Renal pelvis (tissue), 12 donors: ENCODE data around the gene SLC24A1. TPM values are rescaled to one million over a fixed set of nuclear protein-coding genes. Genes with fewer than 3 reads are reported as not detected.
A peak's percentile ranks its signal among the peaks of the same experiment; 100 is the strongest.

Experiments used
- DNase-seq: peaks from one replicate; pipeline ENCODE4 v3.0.0-alpha.2; 2013
- long read RNA-seq, 16 experiments: transcript quantifications; one replicate each; lab custom pipeline, GENCODE V29; 2026
- polyA plus RNA-seq, 3 donors: library from polyadenylated mRNA; unstranded; fragments of 120-200 nt; gene quantifications; one replicate each; pipeline ENCODE4 v1.2.1, GENCODE V29; 2013; ENCODE audit not compliant: insufficient read length in 3 of 3

Gene SLC24A1
- polyA plus RNA-seq, result 10 to 100 TPM; 20.3 to 28.3 (median 23.7) TPM
- long read RNA-seq, donor 1, partial matches to known transcripts, result 6 of 6 reads
- long read RNA-seq, donor 1, other reads (novel, unspliced or antisense), result 0 of 6 reads
- long read RNA-seq, donor 2, result 0 reads
- long read RNA-seq, donor 3, result 0 reads
- long read RNA-seq, donor 4, result 0 reads
- long read RNA-seq, donor 5, result 0 reads
- long read RNA-seq, donor 6, result 0 reads
- long read RNA-seq, donor 7, result 0 reads
- long read RNA-seq, donor 8, result 0 reads
- long read RNA-seq, donor 9, partial matches to known transcripts, result 6 of 6 reads
- long read RNA-seq, donor 9, other reads (novel, unspliced or antisense), result 0 of 6 reads
- long read RNA-seq, donor 10, partial matches to known transcripts, result 5 of 5 reads
- long read RNA-seq, donor 10, other reads (novel, unspliced or antisense), result 0 of 5 reads
- long read RNA-seq, donor 11, result 0 reads
- long read RNA-seq, donor 12, partial matches to known transcripts, result 10 of 10 reads
- long read RNA-seq, donor 12, other reads (novel, unspliced or antisense), result 0 of 10 reads
- long read RNA-seq, donor 13, partial matches to known transcripts, result 0 of 1 reads
- long read RNA-seq, donor 13, other reads (novel, unspliced or antisense), result 0 of 1 reads
- long read RNA-seq, donor 14, result 0 reads
- long read RNA-seq, donor 15, result 0 reads
- long read RNA-seq, donor 16, result 0 reads

DNA sequence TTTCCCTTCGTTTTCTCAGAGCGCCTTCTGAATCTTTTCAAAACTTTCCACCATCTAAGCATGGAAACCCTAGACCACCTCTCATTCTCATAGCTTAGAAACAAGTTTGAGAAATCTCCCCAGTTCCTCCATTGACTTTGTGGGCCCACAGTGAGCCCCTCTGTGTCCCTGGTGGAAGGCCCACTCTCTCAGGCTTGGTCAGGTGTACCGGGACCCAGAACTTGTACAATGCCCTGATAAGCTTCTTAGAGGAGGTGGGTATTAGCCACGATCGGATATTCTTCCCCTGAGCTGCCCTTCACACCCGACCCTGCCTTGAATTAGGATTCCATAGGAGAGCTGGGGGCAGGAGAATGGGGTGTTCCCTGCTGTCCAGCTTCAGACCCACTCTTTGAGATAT, at the start of gene SLC24A1:
TSS of gene SLC24A1 (plus strand) at position 301 of the 400 bp plus-strand sequence. CDS start 2,143 bp downstream, outside the sequence.
- no peak for DNase-seq

DNA sequence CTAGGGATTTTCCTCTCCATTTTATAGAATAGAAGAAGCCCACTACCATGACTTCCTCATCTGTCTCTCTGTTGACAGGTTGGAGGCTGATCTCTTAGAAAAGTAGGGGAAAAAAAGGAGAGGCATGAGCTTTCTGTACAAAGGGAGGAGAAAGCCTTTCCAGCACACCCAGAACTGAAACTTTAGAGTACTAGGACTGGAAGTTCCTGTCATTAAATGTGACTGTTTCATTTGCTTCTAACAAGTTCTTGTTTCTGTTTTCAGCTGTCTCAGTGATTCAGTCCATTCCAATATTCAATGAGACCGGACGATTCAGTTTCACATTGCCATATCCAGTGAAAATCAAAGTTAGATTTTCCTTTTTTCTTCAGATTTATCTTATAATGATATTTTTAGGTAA, 49.8 kb upstream of the SLC24A1 start:
- no peak for DNase-seq

DNA sequence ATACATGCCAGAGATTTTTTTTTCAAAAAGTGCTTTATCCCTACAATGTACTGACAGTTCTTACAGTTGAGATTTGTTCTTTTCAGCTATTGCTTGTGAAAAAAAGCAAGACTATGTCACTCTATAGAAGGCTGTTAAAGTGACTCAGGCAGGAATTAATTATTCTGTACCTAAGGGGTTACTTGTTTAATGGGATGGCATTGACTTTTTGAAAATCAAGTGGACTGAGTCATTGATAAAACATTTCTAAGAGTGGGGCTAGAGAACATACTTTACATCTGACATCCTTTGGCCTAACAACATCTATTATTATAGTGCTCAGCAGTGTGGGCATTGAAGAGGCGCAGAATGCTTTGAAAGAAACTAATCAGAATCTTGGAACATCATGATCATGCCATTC, 45.1 kb upstream of the SLC24A1 start:
- DNase-seq, result no peak

DNA sequence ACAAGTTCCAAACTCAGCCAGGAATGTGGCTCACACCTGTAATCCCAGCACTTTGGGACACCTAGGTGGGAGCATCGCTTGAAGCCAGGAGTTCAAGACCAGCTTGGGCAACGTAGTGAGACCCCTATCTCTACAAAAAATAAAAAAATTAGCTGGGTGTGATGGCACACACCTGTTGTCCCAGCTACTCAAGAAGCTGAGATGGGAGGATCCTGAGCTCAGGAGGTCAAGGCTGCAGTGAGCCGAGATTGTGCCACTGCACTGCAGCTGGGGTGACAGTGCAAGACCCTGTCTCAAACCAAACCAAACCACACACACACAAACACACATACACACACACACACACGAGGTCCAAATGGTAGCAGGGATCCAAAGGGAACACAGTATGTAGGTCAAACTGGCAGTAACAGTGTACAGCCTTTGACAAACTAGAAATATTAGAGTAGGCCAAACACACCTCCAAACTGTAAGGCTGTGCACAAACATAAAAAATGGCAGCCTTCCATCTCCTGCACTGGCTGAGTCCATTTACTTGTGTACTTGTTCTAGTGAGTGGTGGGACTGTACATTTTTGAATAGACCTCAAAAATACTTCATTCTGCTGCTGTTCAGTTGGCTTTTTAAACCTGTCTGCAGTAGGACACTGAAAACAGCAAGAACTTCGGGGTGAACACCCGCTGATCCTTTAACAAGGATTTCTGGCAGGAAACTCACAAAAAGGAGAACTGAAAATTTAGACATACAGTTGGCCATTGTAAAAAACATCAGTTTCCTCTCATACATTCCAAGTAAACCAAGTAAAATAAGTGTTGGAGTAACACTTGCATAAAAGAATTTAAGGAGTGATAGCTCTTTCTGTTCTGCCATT, 44.4 kb upstream of the SLC24A1 start:
- no peak for DNase-seq

DNA sequence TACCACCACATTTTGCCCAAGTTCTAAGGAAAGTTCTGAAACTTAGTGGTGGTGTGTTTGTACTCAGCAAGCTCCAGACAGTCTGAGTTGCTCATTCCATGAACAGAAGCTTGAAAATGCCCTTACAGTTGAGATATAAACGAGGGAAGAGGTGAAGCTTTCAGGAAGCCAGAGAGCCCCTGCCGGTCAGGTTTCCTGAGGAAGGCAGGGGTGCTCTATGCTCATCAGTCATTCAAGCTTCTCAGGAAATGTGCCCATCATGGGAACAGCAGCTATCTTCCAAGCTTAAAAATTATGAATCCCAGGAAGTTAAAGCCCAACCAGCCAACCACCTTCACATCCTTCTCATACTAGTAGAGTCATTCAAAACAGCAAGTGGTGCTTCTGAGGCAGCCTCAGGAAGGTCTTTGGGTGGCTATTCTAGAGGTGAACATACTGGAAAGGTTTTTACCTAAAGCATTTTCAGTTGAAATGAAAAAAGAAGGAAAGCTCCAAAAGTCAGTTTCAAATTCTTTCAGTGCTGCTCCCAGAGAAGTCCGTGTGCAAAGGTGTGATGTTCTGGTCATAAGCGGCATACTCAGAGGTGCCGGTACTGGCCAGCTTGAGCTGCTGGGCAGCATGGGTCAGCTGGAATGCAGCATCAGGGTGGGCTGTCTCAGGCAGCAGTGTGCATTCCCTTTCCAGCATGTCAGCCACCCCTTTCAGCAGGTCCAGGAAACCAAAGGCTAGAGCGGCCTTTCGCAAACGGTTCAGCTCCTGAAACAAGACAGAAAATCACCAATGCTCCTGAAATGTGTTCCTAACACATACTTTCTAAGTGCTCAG, 42.6 kb upstream of the SLC24A1 start:
- DNase-seq, result no peak

DNA sequence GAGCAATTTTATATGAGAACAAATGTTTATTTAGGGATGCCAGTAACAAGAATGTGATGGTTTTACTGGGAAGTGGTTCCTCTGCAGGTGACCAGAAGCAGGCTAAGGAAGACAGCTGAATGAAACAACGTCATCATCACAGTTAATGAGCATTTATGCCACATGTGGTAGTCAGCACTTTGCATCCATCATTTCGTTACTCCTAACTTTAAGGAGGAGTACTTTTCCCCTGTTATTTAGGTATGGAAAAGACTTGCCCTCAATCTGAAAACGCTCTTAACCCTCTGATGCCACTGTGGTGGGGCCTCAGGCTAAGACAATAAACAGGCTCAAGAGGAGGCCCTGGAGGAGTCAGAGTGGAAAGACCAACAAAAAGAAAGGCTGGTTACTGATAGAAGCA, 42.0 kb upstream of the SLC24A1 start:
- no peak for DNase-seq

DNA sequence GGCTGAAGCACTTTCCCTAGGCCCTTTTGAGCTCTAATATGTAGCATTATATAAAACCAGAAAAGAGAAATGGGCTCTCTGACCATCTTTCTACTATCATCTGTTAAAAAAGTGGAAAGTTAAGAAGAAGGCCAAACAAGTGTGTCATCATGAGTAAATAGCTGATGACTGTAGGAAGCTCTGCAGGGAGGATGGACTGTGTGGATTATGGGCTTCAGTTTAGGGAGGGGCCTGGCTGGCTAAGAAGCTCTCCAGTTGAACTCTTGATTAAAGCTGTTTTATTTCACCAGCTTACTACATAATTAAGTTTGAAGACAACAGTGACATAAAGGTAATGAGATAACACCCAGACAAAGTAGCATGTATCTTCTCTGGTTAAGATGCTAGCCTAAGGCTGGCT, 41.5 kb upstream of the SLC24A1 start:
- DNase-seq, result no peak

DNA sequence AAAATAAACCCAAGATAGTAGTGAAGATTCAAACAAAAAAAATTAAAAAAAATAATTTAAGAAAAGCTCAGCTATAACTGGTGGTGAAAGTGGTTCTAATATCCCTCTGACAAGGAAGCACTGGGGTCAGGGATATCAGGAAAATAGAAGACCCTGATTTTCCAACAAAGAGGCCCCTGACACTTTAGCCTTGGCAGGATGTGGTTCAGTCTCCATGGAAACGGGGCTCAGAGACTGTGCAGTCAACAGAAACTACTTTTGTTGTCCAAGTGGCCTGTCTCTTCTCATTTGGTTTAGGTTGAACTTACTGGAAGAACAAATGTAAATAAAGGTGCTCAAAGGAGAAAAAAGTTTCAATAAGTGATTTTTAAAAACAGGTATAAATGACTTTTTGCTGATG, 38.0 kb upstream of the SLC24A1 start:
- DNase-seq, result peak; percentile 53

DNA sequence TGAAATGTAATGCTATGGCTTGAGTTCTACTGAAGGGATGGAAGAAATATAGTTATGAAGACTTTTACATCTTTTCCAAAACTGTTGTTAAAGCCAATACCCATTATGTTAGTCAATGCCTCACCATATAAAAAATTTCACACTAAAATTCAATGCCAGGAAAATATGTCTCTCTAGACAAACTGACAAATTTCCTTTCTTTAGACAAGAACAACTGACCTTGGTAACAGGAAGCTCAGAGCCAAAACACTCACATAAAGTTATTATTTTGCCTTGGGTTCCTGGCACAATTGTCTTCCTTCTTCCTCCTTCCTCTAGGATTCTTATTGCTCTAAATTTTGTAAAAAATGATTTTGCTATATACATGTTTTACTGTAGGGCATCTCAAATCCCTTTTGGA, 37.5 kb upstream of the SLC24A1 start:
- no peak for DNase-seq

DNA sequence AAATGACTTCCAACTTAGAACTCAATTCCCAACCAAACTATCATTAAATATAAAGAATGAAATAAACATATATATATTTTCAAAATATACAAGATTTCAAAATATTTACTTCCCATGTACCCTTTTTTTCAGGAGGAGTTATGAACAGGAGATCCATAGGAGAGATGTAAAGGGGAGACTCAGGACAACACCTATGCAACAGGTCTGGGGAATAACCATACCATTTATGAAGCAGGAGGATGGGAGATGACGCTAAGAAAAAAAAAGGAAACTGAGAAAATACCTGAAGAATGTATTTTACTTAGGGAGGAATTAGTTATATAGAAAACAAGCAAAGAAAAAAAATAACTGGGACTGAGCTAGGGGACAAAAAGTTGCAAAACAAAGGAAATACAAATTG, 34.6 kb upstream of the SLC24A1 start:
- no peak for DNase-seq

DNA sequence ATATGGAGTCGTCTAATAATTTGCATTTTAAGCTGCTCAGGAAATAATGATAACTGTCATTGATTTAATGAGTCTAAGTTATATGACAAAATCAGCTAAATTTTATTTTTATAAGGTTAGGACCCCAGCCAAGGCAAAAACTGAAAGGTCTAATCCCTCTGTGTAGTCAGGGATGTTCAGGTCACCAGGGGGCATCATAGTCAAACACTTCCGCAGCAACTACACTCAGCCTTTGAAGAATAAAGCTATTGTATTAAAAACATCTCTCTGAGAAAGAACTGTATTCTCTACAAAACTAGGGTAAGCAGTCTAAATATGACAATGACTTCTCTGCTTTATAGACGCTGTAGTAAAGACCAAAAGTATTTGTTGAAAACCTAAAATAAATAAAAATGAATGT, 25.8 kb upstream of the SLC24A1 start:
- no peak for DNase-seq

DNA sequence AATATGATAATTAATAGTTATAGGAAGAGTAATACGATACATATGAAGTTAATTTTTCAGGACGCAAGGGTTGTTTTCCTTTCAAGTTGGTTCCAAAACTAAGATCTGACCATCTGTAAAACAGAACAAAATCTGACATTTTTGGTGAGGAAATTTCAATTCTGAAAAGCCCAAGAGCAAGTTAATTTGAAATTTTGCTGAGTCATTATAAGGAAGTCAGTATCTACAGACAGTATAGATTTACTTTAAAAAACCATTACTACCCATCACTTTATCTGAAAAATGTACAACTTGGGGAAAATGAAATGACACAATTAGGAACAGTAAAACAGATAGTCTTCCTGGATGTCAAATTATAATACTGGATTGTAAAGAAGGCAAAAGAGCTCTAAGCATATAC, 23.3 kb upstream of the SLC24A1 start:
- no peak for DNase-seq

DNA sequence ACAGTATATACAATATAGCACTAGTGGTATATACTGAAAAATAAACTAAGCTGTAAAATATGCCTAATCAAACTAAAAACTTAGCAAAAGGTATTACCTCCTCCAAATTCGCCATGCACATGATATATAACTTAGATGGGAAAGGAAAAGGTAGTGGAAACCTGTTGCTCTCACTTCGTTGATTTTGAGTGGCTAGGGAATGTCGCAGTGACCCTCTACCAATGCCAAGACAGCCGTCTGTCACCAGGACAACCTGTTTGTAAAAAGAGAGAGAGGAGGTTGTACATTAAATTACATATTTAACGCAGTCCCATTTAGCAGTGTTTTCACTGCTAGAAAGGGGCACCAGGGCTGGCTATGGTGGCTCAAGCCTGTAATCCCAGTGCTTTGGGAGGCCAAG, 22.1 kb upstream of the SLC24A1 start:
- no peak for DNase-seq

DNA sequence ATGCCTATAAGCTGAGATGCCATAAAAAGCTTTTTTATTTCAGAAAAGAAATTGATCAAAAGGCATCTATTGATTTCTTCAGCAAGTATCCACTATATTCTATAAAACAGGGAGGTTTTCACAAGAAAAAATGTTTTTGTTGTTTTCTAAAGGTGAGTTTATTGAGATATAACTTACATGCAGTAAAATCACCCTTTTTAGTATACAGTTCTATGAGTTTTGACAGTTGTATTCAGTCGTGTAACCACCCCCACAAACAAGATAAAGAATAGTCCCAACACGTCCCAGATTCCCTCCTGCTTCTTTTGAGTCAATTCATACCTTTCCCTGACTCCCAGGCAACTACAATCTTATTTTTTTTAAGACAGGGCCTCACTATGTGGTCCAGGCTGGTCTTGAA, 18.6 kb upstream of the SLC24A1 start:
- DNase-seq, result no peak

DNA sequence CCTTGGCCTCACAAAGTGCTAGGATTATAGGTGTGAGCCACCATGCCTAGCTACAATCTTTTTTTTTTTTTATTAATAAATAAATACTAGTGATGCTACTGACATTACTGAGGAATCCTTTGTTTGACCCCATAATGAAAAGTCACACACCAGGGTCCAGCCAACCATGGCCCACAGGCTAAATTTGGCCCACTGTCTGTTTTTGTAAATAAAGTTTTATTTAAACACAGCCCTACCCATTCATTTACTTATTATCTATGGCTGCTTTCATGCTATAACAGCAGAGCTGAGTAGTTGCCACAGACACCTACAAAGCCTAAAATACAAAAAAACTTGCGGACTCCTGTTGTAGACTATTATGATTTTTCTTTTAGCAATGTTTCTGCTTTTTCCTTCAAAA, 18.2 kb upstream of the SLC24A1 start:
- no peak for DNase-seq

DNA sequence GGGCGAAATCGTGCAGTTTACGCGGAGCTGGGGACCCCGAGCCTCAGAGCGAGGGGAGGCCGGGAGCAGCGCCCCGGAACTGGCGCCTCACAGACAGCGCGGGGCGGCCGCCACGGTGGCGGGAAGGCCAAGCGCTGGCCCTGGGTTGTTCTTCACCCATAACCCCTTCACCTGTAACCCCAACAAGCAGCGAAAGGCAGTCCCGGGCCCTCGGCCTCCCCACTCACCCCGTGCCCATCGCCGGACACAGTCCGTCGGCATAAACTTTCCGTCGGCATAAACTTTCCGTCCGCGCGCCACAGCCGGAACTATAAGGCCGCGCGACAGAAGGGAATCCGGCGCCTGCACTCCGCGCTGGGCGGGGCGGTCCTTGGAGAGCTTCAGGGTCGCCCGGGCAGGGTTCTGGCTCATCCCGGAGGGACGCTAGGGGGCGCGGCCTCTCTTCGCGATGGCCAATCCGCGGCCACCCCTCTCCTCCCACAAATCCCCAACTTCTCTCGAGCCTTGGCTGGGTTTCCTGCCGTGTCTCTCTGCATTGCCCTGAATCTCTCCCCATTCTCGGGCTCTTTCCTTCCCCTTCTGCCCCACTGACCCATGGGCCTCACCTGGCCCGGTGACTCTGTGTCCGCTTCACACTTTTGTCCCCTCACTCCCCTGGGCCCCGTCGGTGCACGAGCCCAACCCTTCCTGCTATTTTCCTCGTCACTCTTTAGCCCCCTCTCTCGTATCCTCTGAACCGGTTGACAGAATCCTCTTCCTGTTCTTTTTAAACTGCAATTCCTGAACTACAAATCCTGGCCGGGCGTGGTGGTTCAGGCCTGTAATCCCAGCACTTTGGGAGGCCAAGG, 10.6 kb upstream of the SLC24A1 start, which contains the start of gene INTS14:
TSS of gene INTS14 (minus strand) at position 261 of the 848 bp plus-strand sequence. CDS start 3,751 bp downstream, outside the sequence.
- DNase-seq, result peak; percentile 97

DNA sequence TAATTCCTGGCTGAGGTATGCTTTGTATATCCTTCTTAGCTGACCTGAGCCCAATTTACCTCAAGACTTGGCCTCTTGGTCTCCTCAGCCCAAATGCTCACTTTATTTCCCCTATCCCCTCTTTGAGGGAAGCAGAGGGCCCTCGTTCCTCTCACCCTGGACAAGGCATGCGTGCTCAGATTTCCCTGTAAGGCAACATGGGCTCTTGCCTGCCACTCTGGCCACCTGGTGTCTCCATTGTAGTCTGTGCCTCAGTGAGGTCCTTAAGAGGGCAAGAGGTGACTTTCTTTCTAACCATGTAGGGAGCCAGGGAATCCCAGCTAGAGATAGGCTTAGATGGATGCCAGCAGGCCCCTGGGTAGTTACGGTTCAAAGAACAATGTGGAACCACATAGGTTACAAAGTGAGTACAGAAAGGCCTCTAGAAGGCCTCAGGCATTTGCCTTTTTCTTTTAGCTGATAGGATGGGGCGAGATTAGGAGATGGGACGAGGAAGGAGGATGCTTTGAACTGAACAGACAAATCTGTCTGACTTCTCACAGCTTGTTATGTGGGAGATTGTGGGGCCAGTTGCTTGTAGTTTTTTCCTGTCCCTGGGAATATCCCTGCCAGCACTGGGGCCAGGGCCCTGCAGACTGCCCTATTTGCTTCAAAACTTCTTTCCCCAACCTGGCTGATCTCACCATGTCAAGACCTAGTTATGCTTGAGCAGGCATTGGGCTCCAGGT, 9.7 kb upstream of the SLC24A1 start:
- DNase-seq, result no peak

DNA sequence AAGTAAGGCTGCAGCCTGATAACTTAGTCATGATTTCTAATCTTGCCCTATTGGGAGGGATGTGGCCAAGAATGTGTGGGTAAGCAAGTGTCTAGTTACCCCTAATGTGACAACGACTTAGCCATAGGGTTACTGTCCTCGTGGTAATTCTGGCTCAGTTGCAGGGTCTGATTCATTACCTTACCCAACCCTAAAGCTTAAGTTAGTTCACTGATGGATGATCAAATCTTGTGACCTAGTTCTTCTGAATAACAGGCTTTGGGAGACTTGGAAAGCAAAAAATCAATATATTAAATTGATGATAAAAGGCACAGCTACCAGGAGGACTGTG, 9.2 kb upstream of the SLC24A1 start:
- DNase-seq, result no peak

DNA sequence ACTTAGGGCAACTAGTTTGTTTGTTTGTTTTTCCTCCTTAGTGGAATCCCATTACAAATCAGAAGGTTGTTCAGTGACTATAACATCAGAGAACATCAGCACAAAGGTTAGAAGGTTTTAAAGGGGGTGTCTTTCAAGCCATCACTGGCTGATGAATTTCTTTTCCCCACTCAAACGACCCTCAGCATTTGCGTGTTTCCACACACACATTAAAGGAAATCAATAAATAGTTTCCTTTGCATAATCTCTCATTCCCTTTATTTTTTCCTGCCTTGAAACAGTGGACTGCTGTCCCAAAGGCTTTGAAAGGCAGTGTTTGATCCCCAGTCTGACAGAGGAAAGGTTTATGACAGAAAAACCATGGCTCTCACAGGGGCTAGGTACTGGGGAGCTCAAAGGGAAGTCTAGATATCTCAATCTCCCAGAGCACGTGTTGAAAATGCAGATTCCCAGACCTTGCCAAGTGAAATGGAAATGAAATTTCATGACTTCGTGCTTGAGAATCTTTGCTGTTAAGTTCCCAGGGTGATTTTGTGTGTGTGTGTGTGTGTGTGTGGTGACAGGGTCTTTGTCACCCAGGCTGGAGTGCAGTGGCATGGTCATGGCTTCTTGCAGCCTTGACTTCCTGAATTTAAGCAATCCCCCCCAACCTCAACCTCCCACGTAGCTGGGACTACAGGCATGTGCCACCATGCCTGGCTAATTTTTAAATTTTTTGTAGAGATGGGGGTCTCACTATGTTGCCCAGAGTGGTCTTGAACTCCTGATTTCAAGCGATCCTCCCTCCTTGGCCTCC, 8.6 kb upstream of the SLC24A1 start:
- no peak for DNase-seq
